Activated naive CD8-positive, alpha-beta T cell treated with anti-CD3 and anti-CD28 coated beads, Interleukin-2, amount 50 U/mL, for 24 hours (primary cell): ENCODE measurements around the gene PPP1R3G.
A peak's percentile ranks its signal among the peaks of the same experiment; 100 is the strongest.

Experiments
- ATAC-seq: fragments of 150-1000 bp; cut with Tn5 transposase; one replicate; pipeline ENCODE4 v1.10.0; 2021
- DNase-seq: peaks from one replicate; pipeline ENCODE4 v3.0.0; 2021
- H3K27ac Mint-ChIP-seq: one replicate; pipeline ENCODE4 v1.8.0; 2021; ENCODE audit warnings: mild to moderate bottlenecking, mixed read lengths
- H3K27me3 Mint-ChIP-seq: one replicate; pipeline ENCODE4 v1.8.0; 2021; ENCODE audit warnings: mixed read lengths
- H3K36me3 Mint-ChIP-seq: one replicate; pipeline ENCODE4 v1.8.0; 2021; ENCODE audit warnings: low read depth, mixed read lengths
- H3K4me1 Mint-ChIP-seq: one replicate; pipeline ENCODE4 v1.8.0; 2021; ENCODE audit warnings: mixed read lengths
- H3K4me3 Mint-ChIP-seq: one replicate; pipeline ENCODE4 v1.8.0; 2021; ENCODE audit warnings: mild to moderate bottlenecking, moderate library complexity, mixed read lengths
- H3K9me3 Mint-ChIP-seq: one replicate; pipeline ENCODE4 v1.8.0; 2021; ENCODE audit warnings: mixed read lengths

The PPP1R3G gene

DNA sequence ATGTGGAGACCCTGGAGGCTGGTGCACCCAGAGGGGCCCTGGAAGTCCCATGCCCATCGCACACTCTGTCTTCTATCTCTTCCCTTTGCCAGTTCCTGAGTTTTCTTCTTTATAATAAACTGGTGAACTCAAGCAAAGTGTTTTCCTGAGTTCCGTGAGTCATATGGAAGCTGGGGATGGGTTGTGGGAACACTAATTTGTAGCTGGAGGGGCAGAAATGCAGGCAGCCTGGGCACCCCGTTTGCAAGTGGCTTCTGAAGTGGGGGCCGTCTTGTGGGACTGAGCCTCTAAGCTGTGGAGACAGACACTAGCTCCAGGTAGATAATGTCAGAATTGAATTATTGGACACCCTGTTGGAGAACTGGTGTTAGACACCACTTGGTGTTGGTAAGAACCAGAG is 3.2 kb upstream of the PPP1R3G start:
- Mint-ChIP-seq H3K27ac (no peak overlapping the region), H3K27me3 (peaks cover 30% of the 10 kb centered on the region), H3K9me3 (no peaks in the 10 kb centered on the region), H3K36me3 (no peaks in the 10 kb centered on the region), H3K4me3 (no peak overlapping the region), H3K4me1 (peaks cover 3% of the 10 kb centered on the region)
- DNase-seq: no peak
- ATAC-seq: no peak

GRCh38 chr6:5082487-5083306 is 2.4 kb upstream of the PPP1R3G start:
- ATAC-seq (no peak), DNase-seq (no peak)
- H3K4me1 Mint-ChIP-seq: peaks cover 3% of the 10 kb centered on the region
- no peaks in the 10 kb centered on the region for H3K9me3 Mint-ChIP-seq
- H3K4me3 Mint-ChIP-seq: no peak overlapping the region
- no peaks in the 10 kb centered on the region for H3K36me3 Mint-ChIP-seq
- peaks cover 37% of the 10 kb centered on the region for H3K27me3 Mint-ChIP-seq
- no peak overlapping the region for H3K27ac Mint-ChIP-seq

GRCh38 chr6:5083307-5083583 is 1.9 kb upstream of the PPP1R3G start:
- Mint-ChIP-seq H3K4me1 (peaks cover 3% of the 10 kb centered on the region), H3K27me3 (peaks cover 38% of the 10 kb centered on the region), H3K27ac (no peak overlapping the region), H3K4me3 (no peak overlapping the region), H3K36me3 (no peaks in the 10 kb centered on the region), H3K9me3 (no peaks in the 10 kb centered on the region)
- DNase-seq: no peak
- no peak for ATAC-seq

DNA sequence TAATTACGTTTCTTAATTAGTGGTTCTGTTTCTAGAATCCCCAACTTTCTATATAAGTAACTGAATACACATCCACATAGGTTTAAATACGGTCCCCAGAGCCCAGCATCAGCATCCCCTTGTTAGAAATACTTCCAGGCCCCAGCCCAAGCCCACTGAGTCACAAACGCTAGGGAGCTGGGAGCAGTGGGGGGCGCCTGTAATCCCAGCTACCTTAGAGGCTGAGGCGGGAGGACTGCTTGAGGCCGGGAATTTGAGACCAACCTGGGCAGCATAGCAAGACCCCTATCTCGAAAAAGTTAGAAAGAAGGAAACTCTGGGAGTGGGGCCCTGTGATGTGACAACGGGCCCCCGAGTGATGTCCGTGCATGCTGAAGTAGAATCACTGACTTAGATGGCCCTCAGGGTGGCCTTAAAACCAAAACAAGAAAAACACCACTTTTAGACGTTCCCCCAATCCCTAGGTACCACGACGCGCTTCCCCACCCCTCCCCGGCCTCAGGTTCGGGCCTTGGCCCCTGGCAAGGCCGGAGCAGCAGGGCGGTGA is 1.3 kb upstream of the PPP1R3G start:
- peak overlapping the region; percentile 52 for H3K4me3 Mint-ChIP-seq
- ATAC-seq: no peak
- no peak for DNase-seq
- no peaks in the 10 kb centered on the region for H3K36me3 Mint-ChIP-seq
- peaks cover 44% of the 10 kb centered on the region for H3K27me3 Mint-ChIP-seq
- no peak overlapping the region for H3K27ac Mint-ChIP-seq
- peaks cover 3% of the 10 kb centered on the region for H3K4me1 Mint-ChIP-seq
- H3K9me3 Mint-ChIP-seq: no peaks in the 10 kb centered on the region

GRCh38 chr6:5084360-5084780 is 771 bp upstream of the PPP1R3G start:
- Mint-ChIP-seq H3K27me3 (peaks cover 44% of the 10 kb centered on the region), H3K4me3 (peak overlapping the region; percentile 71), H3K27ac (no peak overlapping the region), H3K4me1 (peaks cover 3% of the 10 kb centered on the region), H3K9me3 (no peaks in the 10 kb centered on the region), H3K36me3 (no peaks in the 10 kb centered on the region)
- ATAC-seq (no peak), DNase-seq (peak; percentile 9)

- Mint-ChIP-seq H3K27ac (no peak overlapping the region), H3K36me3 (no peaks in the 10 kb centered on the region)
These were observed 630 bp downstream of the PPP1R3G start for GRCh38 chr6:5085648-5086293.

DNA sequence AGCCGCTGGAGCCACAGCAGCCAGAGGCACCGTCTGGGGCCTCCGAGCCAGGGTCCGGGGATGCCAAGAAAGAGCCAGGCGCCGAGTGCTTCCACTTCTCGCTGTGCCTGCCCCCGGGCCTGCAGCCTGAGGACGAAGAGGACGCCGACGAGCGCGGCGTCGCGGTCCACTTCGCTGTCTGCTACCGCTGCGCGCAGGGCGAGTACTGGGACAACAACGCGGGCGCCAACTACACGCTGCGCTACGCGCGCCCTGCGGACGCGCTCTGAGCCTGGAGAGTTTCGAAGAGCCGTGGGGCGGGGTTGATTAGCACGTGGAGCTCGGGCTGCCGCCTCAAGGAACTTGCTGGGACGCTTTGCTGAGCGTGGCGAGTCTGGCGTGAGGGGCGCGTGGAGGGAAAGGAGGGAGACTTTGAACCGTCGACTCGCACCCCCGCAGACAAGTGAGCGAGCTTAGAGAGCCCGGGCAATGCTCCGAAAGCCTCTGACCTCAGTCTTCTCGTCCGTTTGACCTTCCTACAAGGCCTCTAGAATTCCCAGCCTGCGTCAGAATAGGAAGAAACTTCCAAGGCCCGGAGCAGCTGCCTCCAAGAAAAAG is 1.3 kb downstream of the PPP1R3G start:
- ATAC-seq (no peak), DNase-seq (no peak)
- Mint-ChIP-seq H3K9me3 (no peaks in the 10 kb centered on the region), H3K4me3 (no peak overlapping the region), H3K27ac (no peak overlapping the region), H3K36me3 (no peaks in the 10 kb centered on the region), H3K27me3 (peaks cover 57% of the 10 kb centered on the region), H3K4me1 (peaks cover 3% of the 10 kb centered on the region)

More at GRCh38 chr6:5085648-5086293, 630 bp downstream of the PPP1R3G start:
- peaks cover 53% of the 10 kb centered on the region for H3K27me3 Mint-ChIP-seq
- no peak for ATAC-seq
- DNase-seq: peak; percentile 8
- peaks cover 3% of the 10 kb centered on the region for H3K4me1 Mint-ChIP-seq
- no peaks in the 10 kb centered on the region for H3K9me3 Mint-ChIP-seq
- H3K4me3 Mint-ChIP-seq: no peak overlapping the region

DNA sequence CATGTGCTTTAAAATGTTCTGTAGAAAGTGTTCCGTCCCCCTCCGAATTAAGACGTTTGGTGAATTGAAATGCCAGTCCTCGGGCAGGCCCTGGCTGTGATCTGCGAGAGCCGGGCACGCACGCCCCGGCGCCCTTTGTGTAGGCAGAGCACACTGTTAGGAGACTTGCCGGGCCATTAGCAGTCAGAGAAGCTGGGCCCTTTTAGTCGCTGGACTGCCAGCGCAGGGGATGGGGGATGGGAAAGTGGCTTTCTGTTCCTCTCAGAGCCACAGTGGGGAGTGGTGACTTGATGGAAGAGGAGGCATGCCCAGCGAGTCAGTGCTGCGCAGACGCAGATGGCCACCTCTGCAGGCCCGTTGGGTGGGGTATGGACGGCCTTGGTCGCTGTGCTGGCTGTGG is 2.2 kb downstream of the PPP1R3G start:
- no peaks in the 10 kb centered on the region for H3K9me3 Mint-ChIP-seq
- DNase-seq (no peak), ATAC-seq (no peak)
- H3K4me3 Mint-ChIP-seq: no peak overlapping the region
- peaks cover 65% of the 10 kb centered on the region for H3K27me3 Mint-ChIP-seq
- H3K4me1 Mint-ChIP-seq: peaks cover 9% of the 10 kb centered on the region
- no peaks in the 10 kb centered on the region for H3K36me3 Mint-ChIP-seq
- no peak overlapping the region for H3K27ac Mint-ChIP-seq

DNA sequence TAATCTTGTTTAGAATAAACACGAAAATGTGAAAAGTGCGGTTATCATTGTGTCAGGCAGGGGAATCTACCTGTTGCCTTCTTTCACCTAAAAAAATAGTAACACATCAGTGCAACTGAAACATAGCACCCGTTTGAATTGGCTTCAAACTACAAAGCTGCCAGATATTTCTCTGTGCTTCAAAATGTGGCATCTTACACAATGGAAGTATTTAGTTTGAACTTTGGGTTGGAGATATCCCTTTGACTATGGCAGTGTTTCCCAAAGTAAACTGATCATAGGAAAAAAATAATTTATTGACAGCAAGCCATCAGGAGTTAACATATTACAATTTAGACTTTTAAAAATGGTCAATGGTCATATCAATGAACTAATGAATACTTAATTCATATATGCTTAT is 3.6 kb downstream of the PPP1R3G start:
- Mint-ChIP-seq H3K36me3 (no peaks in the 10 kb centered on the region), H3K4me3 (no peak overlapping the region), H3K27ac (no peak overlapping the region), H3K4me1 (peaks cover 9% of the 10 kb centered on the region), H3K9me3 (no peaks in the 10 kb centered on the region), H3K27me3 (peaks cover 56% of the 10 kb centered on the region)
- no peak for DNase-seq
- ATAC-seq: no peak

GRCh38 chr6:5089481-5090438 is 4.6 kb downstream of the PPP1R3G start:
- H3K4me3 Mint-ChIP-seq: no peak overlapping the region
- peaks cover 55% of the 10 kb centered on the region for H3K27me3 Mint-ChIP-seq
- H3K27ac Mint-ChIP-seq: no peak overlapping the region

GRCh38 chr6:5090603-5091002 is 5.5 kb downstream of the PPP1R3G start:
- no peak for ATAC-seq
- DNase-seq: no peak
- Mint-ChIP-seq H3K9me3 (no peaks in the 10 kb centered on the region), H3K27me3 (peaks cover 53% of the 10 kb centered on the region), H3K4me3 (no peak overlapping the region), H3K27ac (no peak overlapping the region), H3K36me3 (no peaks in the 10 kb centered on the region), H3K4me1 (peaks cover 6% of the 10 kb centered on the region)

More at GRCh38 chr6:5089481-5090438, 4.6 kb downstream of the PPP1R3G start:
- ATAC-seq: no peak
- no peaks in the 10 kb centered on the region for H3K9me3 Mint-ChIP-seq
- no peak for DNase-seq
- no peaks in the 10 kb centered on the region for H3K36me3 Mint-ChIP-seq
- H3K4me1 Mint-ChIP-seq: peaks cover 8% of the 10 kb centered on the region

GRCh38 chr6:5091210-5092069 is 6.3 kb downstream of the PPP1R3G start:
- peaks cover 6% of the 10 kb centered on the region for H3K4me1 Mint-ChIP-seq
- no peak for ATAC-seq
- no peak for DNase-seq
- H3K9me3 Mint-ChIP-seq: no peaks in the 10 kb centered on the region
- H3K27ac Mint-ChIP-seq: no peak overlapping the region
- H3K27me3 Mint-ChIP-seq: peaks cover 50% of the 10 kb centered on the region
- no peaks in the 10 kb centered on the region for H3K36me3 Mint-ChIP-seq
- no peak overlapping the region for H3K4me3 Mint-ChIP-seq

DNA sequence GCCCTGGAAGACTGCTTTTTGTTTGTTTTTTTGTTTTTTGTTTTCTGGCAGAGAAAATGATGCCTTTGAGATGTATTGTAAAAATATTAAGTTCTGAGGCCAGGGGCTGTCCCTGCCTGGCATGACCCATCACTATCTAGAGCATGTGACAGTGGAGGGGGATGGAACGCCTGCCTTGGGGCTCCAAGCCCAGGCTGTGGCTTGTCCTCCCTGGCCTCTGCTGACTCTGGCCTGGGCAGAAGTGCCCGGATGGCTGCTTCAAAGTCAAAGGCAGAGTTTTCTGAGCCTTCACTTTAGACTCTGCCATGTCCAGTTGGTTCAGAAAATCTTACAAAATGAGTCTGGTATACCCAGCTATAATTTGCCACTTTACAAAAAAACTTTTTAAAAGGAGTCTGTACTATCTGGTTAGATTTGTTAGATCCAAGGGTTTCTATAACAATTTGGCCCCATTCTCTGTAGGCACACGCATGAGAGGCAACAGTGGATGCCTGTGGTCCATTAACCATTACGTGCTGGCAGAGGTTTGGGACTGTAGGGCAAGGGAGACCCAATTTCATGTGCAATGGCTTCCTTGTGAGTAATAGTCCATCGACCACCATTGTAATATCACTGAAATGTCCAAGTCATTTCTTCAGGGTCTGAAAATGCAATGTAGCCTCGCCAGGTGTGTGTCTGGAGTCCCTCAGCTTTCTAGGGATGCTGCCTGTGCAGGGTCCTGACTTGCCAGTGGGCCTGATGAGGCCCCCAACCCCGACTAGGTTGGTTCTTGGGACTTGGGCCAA is 8.3 kb downstream of the PPP1R3G start:
- DNase-seq (no peak), ATAC-seq (no peak)
- Mint-ChIP-seq H3K9me3 (no peaks in the 10 kb centered on the region), H3K4me3 (no peak overlapping the region), H3K27ac (no peak overlapping the region), H3K4me1 (peaks cover 6% of the 10 kb centered on the region), H3K36me3 (no peaks in the 10 kb centered on the region), H3K27me3 (peaks cover 35% of the 10 kb centered on the region)
